AG04449 (cell line): ENCODE data around the gene MOV10.

Experiments used
- CTCF ChIA-PET: fragments of 350-600 bp; formaldehyde crosslinking; extraction: SDS; loops from one replicate; lab custom pipeline; 2021; ENCODE audit warnings: antibody characterized with exemption; lab: Yijun Ruan, JAX
- POLR2A ChIA-PET: fragments of 400-600, 350-600 bp; formaldehyde crosslinking; extraction: SDS; loops from one replicate; lab custom pipeline; 2020; ENCODE audit warnings: antibody characterized with exemption, inconsistent platforms; lab: Yijun Ruan, JAX
- DNase-seq: peaks from one replicate; pipeline ENCODE4 v3.0.0-alpha.2; 2010; ENCODE audit warnings: low read depth, low spot score
- H3K4me3 ChIP-seq: 2 replicates; pipeline ENCODE4 v1.5.1; 2011; ENCODE audit warnings: low read depth, mild to moderate bottlenecking, control low read depth, low read length
- TF ChIP-seq, protein P1 (sequence below): IDR thresholded peaks from one replicate; pipeline ENCODE4 v1.5.1; 2011; ENCODE audit warnings: mild to moderate bottlenecking, moderate library complexity, low read length, control low read depth, inconsistent platforms; ENCODE audit not compliant: insufficient read depth; ENCODE audit errors: missing control alignments

The MOV10 gene

DNA sequence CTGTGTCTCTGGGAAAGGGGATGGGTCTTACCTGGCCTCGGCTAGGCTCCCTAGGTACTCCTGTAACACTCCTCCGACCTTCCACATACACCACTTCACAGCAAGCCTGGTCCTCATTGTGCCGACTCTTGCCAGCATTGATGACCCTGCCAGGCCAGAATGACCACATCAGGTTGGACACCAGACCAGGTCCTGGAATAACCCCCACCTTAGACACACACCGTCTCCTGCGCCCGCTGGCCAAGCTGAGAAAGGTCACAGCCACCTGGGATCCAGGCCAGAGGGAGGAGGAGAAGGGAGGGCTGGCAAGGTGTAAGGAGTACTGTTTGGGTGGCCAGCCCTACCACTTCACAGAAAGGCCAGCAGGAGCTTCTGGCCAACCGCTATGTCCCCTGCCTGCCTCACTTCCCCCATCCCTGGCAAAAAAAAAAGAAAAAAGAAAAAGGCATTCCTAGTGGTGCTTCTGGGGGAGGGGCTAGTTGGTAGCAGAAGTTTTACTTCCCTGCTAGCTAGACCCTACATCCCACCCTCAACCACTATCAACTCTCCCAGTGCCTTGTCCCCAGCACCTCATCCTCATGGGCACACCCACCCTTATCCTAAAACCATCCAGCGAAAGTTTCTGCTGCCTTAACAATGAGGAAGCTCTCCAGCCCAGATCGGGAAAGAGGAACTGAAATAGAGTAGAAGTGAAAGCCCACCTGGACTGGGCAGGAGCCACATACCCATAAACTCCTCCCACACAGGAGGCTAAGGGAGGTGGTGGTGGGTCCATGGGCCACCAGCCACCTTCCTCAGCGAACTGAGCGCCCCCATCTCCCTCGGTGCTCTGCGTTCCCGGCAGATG, 39.2 kb downstream of the MOV10 start:
- peak overlapping the region; percentile 68 for H3K4me3 ChIP-seq
- DNase-seq = no peak
- ChIA-PET CTCF (interaction anchor here (0.7 to 11.1 kb wide), 14 partner anchors 8 to 359 kb away, joined by 3 to 1029 read pairs (median 20); partner anchors contain the start of gene LRIG2), POLR2A (interaction anchor here (1.8 kb wide), 1 partner anchor 9 kb away, joined by 11 read pairs; no protein-coding TSS in a partner anchor)
- TF ChIP-seq, protein P1, sequence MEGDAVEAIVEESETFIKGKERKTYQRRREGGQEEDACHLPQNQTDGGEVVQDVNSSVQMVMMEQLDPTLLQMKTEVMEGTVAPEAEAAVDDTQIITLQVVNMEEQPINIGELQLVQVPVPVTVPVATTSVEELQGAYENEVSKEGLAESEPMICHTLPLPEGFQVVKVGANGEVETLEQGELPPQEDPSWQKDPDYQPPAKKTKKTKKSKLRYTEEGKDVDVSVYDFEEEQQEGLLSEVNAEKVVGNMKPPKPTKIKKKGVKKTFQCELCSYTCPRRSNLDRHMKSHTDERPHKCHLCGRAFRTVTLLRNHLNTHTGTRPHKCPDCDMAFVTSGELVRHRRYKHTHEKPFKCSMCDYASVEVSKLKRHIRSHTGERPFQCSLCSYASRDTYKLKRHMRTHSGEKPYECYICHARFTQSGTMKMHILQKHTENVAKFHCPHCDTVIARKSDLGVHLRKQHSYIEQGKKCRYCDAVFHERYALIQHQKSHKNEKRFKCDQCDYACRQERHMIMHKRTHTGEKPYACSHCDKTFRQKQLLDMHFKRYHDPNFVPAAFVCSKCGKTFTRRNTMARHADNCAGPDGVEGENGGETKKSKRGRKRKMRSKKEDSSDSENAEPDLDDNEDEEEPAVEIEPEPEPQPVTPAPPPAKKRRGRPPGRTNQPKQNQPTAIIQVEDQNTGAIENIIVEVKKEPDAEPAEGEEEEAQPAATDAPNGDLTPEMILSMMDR = no peak

DNA sequence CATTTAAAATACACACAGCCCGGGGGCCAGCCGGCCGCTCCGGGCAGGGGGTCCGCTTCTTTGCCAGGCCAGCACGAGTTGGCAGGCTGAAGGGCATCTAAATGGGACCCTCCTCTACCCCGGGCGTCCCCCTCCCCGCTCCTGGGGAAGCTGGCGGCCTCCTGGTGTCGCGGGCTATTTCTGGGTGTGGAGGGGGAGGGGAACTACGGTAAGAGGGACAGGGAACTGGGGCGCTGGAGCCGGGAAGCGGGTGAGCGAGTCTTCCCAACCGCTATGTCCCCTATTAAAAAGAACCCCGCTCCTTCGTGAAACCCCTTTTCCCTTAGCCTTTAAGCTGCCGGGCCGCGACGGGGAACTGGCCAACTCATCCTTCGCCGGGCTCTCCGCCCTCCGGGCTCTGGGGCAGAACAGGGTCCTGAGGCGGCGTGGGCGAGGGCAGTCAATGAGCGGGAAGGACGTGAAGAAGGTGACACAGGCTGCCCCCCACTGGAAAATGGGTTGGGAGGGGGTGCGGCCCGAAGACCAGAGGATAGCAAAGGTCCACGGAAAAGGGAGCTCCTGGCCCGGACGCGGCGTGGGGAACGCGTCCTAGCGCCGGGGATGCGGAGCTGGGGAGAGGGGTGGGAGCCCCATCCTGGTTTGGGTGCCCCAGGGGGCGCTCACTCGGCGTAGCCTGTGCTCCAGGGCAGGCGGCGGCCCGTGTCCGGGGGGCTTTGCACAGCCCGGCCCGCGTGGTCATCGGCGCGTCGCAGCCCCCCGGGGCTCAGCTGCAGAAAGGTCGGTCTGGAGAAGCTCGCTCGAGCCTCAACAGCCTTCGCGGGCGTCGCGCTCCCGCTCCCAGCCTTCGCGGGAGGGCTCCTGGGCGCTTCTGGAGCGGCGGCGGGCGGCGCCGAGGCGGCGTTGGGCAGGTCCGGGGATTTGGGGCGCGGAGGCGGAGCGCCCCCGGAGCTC, 40.1 kb downstream of the MOV10 start:
- TF ChIP-seq, protein P1 = peak; percentile 6
- H3K4me3 ChIP-seq = peak overlapping the region; percentile 68
- CTCF ChIA-PET = interaction anchor here (0.7 to 11.1 kb wide), 34 partner anchors 7 to 964 kb away, joined by 3 to 1029 read pairs (median 8); partner anchors contain the start of genes LRIG2 and MOV10
- DNase-seq = no peak
- POLR2A ChIA-PET = interaction anchor here (1.3 to 1.8 kb wide), 4 partner anchors 10 to 358 kb away, joined by 3 to 11 read pairs (median 3); partner anchors contain the start of gene LRIG2

DNA sequence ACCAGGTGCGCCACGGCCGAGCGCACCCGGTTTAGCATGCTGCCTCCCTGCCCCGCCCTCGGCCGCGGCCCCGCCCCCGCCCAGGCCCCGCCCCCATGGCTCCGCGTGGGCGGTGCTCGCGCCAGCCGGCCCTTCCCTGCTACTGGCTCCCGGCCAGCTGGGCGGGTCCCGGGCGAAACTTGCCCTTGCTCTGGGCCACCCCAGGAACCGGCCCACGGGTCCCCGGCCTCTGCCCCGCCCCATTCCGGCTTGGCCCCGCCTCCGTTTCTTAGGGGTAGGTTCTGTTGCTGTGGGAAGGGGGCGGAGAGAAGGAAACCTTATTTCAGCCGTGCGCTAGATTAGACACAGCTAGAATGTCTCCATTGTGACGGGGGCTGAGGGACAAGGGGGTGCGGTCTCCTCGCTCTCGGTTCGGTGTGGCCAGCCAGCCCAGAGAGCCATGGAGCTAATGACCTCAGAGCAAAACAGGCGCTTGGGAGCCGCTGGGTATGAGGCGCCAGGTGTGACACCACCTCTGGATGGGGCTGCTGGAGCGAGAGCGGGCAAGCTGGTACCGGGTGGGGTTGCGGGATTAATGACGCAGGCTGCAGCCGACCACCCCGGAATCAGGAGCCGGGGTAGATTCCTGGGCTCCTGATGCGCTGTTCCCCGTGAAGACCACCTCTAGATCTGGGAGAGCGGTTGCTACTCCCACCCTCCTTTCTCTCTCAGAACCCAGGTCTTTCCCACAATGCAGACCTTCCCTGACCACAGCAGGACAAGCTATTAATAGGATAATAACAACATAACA, 41.0 kb downstream of the MOV10 start, which contains the start of gene PPM1J:
PPM1J (minus strand) TSS at position 69 of the 790 bp plus-strand sequence; CDS start at position 38, 31 bp downstream.
- H3K4me3 ChIP-seq = peak within 1 kb of the TSS; percentile 68
- ChIA-PET POLR2A (interaction anchor here (1.0 to 1.8 kb wide), 5 partner anchors 11 to 357 kb away, joined by 3 to 11 read pairs (median 3); partner anchors contain the start of gene LRIG2), CTCF (interaction anchor here (0.6 to 11.1 kb wide), 81 partner anchors 8 to 1248 kb away, joined by 3 to 1029 read pairs (median 5); partner anchors contain the start of genes HIPK1, LRIG2, MOV10 and RHOC)
- TF ChIP-seq, protein P1 = no peak
- no peak for DNase-seq

DNA sequence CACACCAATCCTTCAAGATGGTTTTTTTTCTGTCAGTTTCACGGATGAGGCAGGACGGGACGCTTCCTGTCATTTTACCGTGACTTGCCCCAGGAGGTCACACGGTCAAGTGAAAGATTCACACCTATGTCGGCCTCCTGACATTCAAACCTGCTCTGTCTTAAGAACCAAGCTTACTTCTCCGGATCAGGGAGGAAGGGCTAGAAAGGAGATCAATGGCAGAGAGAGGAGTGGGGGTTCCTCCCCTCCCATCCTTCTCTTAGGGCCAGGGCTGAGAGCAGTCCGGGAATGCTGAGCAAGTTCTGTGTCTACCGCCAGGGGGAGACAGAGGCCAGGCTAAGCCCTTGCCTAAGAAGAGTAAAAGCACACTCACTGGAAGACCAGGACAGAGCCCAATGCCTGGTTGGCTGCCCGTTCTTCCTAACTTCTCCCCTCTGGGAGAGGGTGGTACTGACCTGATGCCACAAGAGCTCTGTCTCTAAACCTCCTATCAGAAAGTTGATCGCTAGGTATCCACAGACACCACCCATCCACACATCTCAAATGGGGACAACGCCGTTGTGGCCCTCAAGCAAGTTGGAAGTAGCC, 41.8 kb downstream of the MOV10 start:
- CTCF ChIA-PET = interaction anchor here (0.6 to 11.1 kb wide), 92 partner anchors 8 to 1247 kb away, joined by 3 to 1029 read pairs (median 5); partner anchors contain the start of genes HIPK1, LRIG2, MOV10 and RHOC
- peak overlapping the region; percentile 68 for H3K4me3 ChIP-seq
- DNase-seq = peak; percentile 61
- POLR2A ChIA-PET = interaction anchor here (1.0 to 1.3 kb wide), 2 partner anchors 88 to 238 kb away, joined by 3 read pairs; no protein-coding TSS in a partner anchor
- TF ChIP-seq, protein P1 = peak; percentile 93
